ENCODE results near the gene JARID2.

GRCh38 chr6:15227827-15228318 lies 18.0 kb upstream of the JARID2 start:
- TF ChIP-seq, protein P1, sequence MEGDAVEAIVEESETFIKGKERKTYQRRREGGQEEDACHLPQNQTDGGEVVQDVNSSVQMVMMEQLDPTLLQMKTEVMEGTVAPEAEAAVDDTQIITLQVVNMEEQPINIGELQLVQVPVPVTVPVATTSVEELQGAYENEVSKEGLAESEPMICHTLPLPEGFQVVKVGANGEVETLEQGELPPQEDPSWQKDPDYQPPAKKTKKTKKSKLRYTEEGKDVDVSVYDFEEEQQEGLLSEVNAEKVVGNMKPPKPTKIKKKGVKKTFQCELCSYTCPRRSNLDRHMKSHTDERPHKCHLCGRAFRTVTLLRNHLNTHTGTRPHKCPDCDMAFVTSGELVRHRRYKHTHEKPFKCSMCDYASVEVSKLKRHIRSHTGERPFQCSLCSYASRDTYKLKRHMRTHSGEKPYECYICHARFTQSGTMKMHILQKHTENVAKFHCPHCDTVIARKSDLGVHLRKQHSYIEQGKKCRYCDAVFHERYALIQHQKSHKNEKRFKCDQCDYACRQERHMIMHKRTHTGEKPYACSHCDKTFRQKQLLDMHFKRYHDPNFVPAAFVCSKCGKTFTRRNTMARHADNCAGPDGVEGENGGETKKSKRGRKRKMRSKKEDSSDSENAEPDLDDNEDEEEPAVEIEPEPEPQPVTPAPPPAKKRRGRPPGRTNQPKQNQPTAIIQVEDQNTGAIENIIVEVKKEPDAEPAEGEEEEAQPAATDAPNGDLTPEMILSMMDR (CRISPR knock-in tag; IDR thresholded peaks at IDR 0.05) = no peak
- TF ChIP-seq, protein P2, sequence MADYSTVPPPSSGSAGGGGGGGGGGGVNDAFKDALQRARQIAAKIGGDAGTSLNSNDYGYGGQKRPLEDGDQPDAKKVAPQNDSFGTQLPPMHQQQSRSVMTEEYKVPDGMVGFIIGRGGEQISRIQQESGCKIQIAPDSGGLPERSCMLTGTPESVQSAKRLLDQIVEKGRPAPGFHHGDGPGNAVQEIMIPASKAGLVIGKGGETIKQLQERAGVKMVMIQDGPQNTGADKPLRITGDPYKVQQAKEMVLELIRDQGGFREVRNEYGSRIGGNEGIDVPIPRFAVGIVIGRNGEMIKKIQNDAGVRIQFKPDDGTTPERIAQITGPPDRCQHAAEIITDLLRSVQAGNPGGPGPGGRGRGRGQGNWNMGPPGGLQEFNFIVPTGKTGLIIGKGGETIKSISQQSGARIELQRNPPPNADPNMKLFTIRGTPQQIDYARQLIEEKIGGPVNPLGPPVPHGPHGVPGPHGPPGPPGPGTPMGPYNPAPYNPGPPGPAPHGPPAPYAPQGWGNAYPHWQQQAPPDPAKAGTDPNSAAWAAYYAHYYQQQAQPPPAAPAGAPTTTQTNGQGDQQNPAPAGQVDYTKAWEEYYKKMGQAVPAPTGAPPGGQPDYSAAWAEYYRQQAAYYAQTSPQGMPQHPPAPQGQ (CRISPR knock-in tag; IDR thresholded peaks at IDR 0.05; ENCODE audit: borderline replicate concordance) = no peak
- TF ChIP-seq HMG20B (CRISPR knock-in tag; conservative IDR thresholded peaks at IDR 0.05) (no peak), THRA (CRISPR knock-in tag; IDR thresholded peaks at IDR 0.05; ENCODE audit: borderline replicate concordance) (no peak), ZBTB1 (CRISPR knock-in tag; IDR thresholded peaks at IDR 0.05; ENCODE audit: borderline replicate concordance) (no peak), ZNF749 (CRISPR knock-in tag; IDR thresholded peaks at IDR 0.05; ENCODE audit: borderline replicate concordance) (no peak), SMC3 (IDR thresholded peaks at IDR 0.05; ENCODE audit: low read length) (no peak), POLR2A (IDR thresholded peaks at IDR 0.05; ENCODE audit: insufficient read depth in 1 of 2, low read depth in 2 of 2, low read length in 2 of 2) (no peak), HNRNPLL (IDR thresholded peaks at IDR 0.05; ENCODE audit: low read depth, low read length, poor library complexity, severe bottlenecking) (no peak), ZNF678 (CRISPR knock-in tag; IDR thresholded peaks at IDR 0.05) (no peak)

All from HepG2 (cell line).